Measurements from ENCODE around the gene APOBEC3H. TPM values are rescaled to one million over a fixed set of nuclear protein-coding genes. Genes with fewer than 3 reads are reported as not detected.

Gene APOBEC3H
- total and polyA plus RNA-seq, 2 experiments from 2014 or later = not detected

DNA sequence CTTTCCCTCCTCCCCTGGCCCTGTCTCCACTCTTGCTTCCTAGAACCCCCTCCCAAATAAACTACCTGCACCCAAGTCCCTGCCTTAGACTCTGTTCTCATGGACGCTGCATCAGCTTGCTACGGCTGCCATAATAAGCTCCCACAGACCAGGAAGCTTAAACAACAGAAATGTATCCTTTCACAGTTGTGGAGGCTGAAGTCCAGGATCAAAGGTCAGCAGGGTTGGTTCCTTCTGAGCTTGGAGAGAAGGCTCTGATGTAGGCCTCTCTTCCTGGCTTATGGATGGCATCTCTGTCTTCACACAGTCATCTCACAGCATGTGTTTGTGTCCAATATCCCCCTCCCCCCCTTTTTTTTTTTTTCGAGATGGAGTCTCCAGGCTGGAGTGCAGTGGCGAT lies 32.0 kb downstream of the APOBEC3H start:
- no peaks in the 10 kb centered on the region for H3K79me2 ChIP-seq
- no peaks in the 10 kb centered on the region for H4K20me1 ChIP-seq (ENCODE audit: insufficient read depth, poor library complexity, severe bottlenecking)
- DNase-seq (ENCODE audit: low spot score) = peak; percentile 52
- no peaks in the 10 kb centered on the region for H3K9me3 ChIP-seq (ENCODE audit: low read depth)
- no peak overlapping the region for H3K4me2 ChIP-seq
- TF ChIP-seq, protein P1, sequence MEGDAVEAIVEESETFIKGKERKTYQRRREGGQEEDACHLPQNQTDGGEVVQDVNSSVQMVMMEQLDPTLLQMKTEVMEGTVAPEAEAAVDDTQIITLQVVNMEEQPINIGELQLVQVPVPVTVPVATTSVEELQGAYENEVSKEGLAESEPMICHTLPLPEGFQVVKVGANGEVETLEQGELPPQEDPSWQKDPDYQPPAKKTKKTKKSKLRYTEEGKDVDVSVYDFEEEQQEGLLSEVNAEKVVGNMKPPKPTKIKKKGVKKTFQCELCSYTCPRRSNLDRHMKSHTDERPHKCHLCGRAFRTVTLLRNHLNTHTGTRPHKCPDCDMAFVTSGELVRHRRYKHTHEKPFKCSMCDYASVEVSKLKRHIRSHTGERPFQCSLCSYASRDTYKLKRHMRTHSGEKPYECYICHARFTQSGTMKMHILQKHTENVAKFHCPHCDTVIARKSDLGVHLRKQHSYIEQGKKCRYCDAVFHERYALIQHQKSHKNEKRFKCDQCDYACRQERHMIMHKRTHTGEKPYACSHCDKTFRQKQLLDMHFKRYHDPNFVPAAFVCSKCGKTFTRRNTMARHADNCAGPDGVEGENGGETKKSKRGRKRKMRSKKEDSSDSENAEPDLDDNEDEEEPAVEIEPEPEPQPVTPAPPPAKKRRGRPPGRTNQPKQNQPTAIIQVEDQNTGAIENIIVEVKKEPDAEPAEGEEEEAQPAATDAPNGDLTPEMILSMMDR (IDR thresholded peaks at IDR 0.05; ENCODE audit: poor library complexity) = no peak
- no peak overlapping the region for H3K4me3 ChIP-seq
- WGBS (ENCODE audit: low lambda C conversion rate, missing lambda C conversion rate) = 79% methylated on average over 4 of the region's 4 CpGs
- no peaks in the 10 kb centered on the region for H3K36me3 ChIP-seq (replicated peaks; ENCODE audit: insufficient read depth, low read depth)
- no peak overlapping the region for H2AFZ ChIP-seq
- peaks cover 11% of the 10 kb centered on the region for H3K4me1 ChIP-seq (ENCODE audit: insufficient read depth)
- H3K27ac ChIP-seq = peak overlapping the region; percentile 34
- H3K27me3 ChIP-seq = no peaks in the 10 kb centered on the region
- H3K9me2 ChIP-seq (replicated peaks; ENCODE audit: insufficient read depth) = no peaks in the 10 kb centered on the region

DNA sequence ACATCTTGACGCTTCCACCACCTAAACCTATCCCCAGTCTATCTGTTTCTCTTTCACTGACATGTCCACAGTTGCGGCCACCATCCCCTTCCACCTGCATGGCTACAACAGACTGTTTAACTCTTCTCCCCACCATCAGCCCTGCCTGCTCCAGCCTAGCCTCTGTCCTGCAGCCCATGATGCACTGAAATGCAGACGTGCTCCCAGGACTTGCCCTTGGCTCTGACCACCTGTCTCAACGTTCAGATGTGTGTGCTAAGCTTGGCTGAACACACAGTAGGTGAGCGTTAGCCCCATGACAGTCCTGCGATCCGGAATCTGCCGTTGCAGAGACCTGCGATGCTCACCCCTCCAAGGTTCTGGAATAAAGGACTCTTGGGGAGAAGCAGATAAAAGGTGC lies 32.7 kb downstream of the APOBEC3H start:
- Histone ChIP-seq H3K27me3 (no peaks in the 10 kb centered on the region), H3K9me2 (replicated peaks; ENCODE audit: insufficient read depth) (no peaks in the 10 kb centered on the region), H3K4me1 (ENCODE audit: insufficient read depth) (peaks cover 11% of the 10 kb centered on the region), H3K4me3 (no peak overlapping the region), H3K79me2 (no peaks in the 10 kb centered on the region), H3K27ac (no peak overlapping the region), H2AFZ (no peak overlapping the region), H3K36me3 (replicated peaks; ENCODE audit: insufficient read depth, low read depth) (no peaks in the 10 kb centered on the region), H4K20me1 (ENCODE audit: insufficient read depth, poor library complexity, severe bottlenecking) (no peaks in the 10 kb centered on the region), H3K9me3 (ENCODE audit: low read depth) (no peaks in the 10 kb centered on the region), H3K4me2 (no peak overlapping the region)
- no peak for DNase-seq (ENCODE audit: low spot score)
- TF ChIP-seq EZH2 (IDR thresholded peaks at IDR 0.05; ENCODE audit: borderline replicate concordance) (no peak), EZH2phosphoT487 (IDR thresholded peaks at IDR 0.05; ENCODE audit: low read depth, severe bottlenecking, unreplicated experiment) (no peak)
- TF ChIP-seq, protein P1 (IDR thresholded peaks at IDR 0.05; ENCODE audit: poor library complexity) = no peak
- WGBS (ENCODE audit: low lambda C conversion rate, missing lambda C conversion rate) = 96% methylated on average over 9 of the region's 9 CpGs

DNA sequence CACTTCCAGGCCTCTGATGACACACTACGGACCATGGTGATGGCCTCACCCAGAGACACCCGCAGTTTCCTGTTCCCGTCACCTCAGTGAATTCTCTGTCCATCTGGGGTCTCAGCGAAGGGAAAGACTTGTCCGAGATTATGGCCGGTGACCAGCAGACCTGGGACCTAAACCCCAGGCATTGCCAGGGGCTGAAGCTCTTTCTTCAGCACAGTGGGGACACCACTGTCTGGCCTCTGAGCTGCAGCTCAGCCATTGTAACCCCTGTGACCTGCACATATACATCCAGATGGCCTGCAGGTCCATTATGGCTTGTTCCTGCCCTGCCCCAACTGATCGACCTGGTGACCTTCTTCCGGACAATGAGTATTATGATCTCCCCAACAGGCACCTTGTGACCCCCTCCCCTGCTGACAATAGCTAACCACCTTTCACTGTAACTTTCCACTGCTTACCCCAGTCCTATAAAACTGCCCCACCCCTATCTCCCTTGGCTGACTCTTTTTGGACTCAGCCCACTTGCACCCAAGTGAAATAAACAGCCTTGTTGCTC lies 33.2 kb downstream of the APOBEC3H start:
- peaks cover 11% of the 10 kb centered on the region for H3K4me1 ChIP-seq (ENCODE audit: insufficient read depth)
- H3K79me2 ChIP-seq = no peaks in the 10 kb centered on the region
- H3K4me3 ChIP-seq = no peak overlapping the region
- H2AFZ ChIP-seq = no peak overlapping the region
- H3K36me3 ChIP-seq (replicated peaks; ENCODE audit: insufficient read depth, low read depth) = no peaks in the 10 kb centered on the region
- TF ChIP-seq EZH2phosphoT487 (IDR thresholded peaks at IDR 0.05; ENCODE audit: low read depth, severe bottlenecking, unreplicated experiment) (no peak), EZH2 (IDR thresholded peaks at IDR 0.05; ENCODE audit: borderline replicate concordance) (no peak)
- TF ChIP-seq, protein P1 (IDR thresholded peaks at IDR 0.05; ENCODE audit: poor library complexity) = no peak
- H3K9me3 ChIP-seq (ENCODE audit: low read depth) = no peaks in the 10 kb centered on the region
- no peaks in the 10 kb centered on the region for H4K20me1 ChIP-seq (ENCODE audit: insufficient read depth, poor library complexity, severe bottlenecking)
- H3K9me2 ChIP-seq (replicated peaks; ENCODE audit: insufficient read depth) = no peaks in the 10 kb centered on the region
- H3K27ac ChIP-seq = no peak overlapping the region
- DNase-seq (ENCODE audit: low spot score) = no peak
- H3K4me2 ChIP-seq = no peak overlapping the region
- WGBS (ENCODE audit: low lambda C conversion rate, missing lambda C conversion rate) = 91% methylated on average over 8 of the region's 8 CpGs
- no peaks in the 10 kb centered on the region for H3K27me3 ChIP-seq

All from hepatocyte (in vitro differentiated cells).